AG09309 (cell line): ENCODE results near the gene TNS1.

ENCODE experiments used
- DNase-seq: peaks from one replicate; pipeline ENCODE4 v3.0.0-alpha.2; 2010; ENCODE audit warnings: low read depth
- H3K4me3 ChIP-seq: 2 replicates; pipeline ENCODE4 v1.5.1; 2011; ENCODE audit warnings: mild to moderate bottlenecking, low read depth, low read length, moderate library complexity; ENCODE audit not compliant: control insufficient read depth
- TF ChIP-seq, protein P1 (sequence below): IDR thresholded peaks from 2 replicates; pipeline ENCODE4 v1.5.1; 2011; ENCODE audit warnings: mild to moderate bottlenecking, low read depth, low read length, inconsistent platforms; ENCODE audit not compliant: insufficient read depth, control insufficient read depth; ENCODE audit errors: missing control alignments

The TNS1 gene

GRCh38 chr2:217959723-217960122, 43.1 kb downstream of the TNS1 start:
- no peak overlapping the region for H3K4me3 ChIP-seq
- TF ChIP-seq, protein P1, sequence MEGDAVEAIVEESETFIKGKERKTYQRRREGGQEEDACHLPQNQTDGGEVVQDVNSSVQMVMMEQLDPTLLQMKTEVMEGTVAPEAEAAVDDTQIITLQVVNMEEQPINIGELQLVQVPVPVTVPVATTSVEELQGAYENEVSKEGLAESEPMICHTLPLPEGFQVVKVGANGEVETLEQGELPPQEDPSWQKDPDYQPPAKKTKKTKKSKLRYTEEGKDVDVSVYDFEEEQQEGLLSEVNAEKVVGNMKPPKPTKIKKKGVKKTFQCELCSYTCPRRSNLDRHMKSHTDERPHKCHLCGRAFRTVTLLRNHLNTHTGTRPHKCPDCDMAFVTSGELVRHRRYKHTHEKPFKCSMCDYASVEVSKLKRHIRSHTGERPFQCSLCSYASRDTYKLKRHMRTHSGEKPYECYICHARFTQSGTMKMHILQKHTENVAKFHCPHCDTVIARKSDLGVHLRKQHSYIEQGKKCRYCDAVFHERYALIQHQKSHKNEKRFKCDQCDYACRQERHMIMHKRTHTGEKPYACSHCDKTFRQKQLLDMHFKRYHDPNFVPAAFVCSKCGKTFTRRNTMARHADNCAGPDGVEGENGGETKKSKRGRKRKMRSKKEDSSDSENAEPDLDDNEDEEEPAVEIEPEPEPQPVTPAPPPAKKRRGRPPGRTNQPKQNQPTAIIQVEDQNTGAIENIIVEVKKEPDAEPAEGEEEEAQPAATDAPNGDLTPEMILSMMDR: no peak
- no peak for DNase-seq

GRCh38 chr2:217958884-217959225, 43.9 kb downstream of the TNS1 start:
- TF ChIP-seq, protein P1: no peak
- no peak for DNase-seq
- H3K4me3 ChIP-seq: no peak overlapping the region

- TF ChIP-seq, protein P1: no peak
- no peak overlapping the region for H3K4me3 ChIP-seq
- no peak for DNase-seq
Observed at GRCh38 chr2:217958206-217958883, 44.5 kb downstream of the TNS1 start.

DNA sequence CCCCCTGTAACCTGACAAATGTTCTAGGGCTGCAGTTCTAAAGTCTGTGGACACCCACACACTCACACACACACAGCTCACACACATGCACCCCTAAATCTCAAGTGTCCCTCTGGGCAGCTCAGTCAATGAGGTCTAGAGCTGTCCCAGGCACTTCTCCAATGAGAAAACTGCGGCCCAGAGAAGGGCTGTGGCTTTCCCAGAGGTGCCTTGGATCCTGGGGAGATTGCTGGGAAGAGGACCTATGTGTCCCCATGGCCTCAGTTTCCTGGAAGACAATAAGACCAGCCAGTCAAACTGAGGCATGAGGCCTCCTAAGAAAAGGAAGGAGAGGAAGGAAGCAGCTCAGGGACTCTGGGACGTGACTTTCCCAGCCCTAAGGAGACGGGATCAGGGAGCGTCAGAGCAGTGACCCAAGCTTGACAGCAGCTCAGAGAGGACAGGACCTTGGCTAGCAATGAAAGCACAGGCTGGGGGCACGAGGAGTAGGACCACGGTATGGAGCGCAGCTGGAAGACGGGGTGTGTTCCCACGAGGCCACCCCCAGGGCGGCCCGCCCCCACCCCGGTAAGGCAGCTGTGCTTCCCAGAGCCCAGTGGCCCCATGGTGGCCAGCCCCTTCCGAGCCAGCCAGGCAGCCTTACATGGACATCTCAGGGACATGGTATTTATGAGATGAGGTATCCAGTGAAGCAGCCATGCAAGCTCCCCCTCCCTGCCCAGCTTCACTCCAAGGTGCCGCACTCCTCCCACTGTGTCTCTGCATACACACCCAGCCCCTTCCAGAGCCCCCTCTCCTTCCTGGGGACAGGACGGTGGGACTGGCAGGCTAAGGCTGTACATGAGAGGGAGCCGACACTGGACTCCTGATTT, 46.0 kb downstream of the TNS1 start:
- no peak for DNase-seq
- TF ChIP-seq, protein P1: no peak

GRCh38 chr2:217955881-217956493, 46.8 kb downstream of the TNS1 start:
- TF ChIP-seq, protein P1: no peak
- no peak overlapping the region for H3K4me3 ChIP-seq
- DNase-seq: no peak

More for the DNA sequence above, 46.0 kb downstream of the TNS1 start:
- H3K4me3 ChIP-seq: no peak overlapping the region

- H3K4me3 ChIP-seq: no peak overlapping the region
- no peak for DNase-seq
- TF ChIP-seq, protein P1: no peak
Observed at GRCh38 chr2:217954971-217955740, 47.6 kb downstream of the TNS1 start.
